HepG2 (cell line): ENCODE results near the gene SASH1. TPM values are rescaled to one million over a fixed set of nuclear protein-coding genes. Genes with fewer than 3 reads are reported as not detected.

Experiments used
- ATAC-seq: fragments of 200-7000 bp; cut with Tn5 transposase; 3 replicates; pipeline ENCODE4 v1.9.1; 2020; ENCODE audit warnings: mild to moderate bottlenecking, moderate library complexity
- BruUV-seq: library from RNA; stranded (reverse); fragments of 400-500 nt; replicated peaks from 2 replicates; lab custom pipeline; 2021; lab: Mats Ljungman, UMichigan
- CTCF ChIA-PET: fragments of 300-600 bp; formaldehyde crosslinking; extraction: SDS; loops from one replicate; lab custom pipeline; 2021; ENCODE audit warnings: low total read pairs, inconsistent platforms, low intra/inter-chr PET ratio; lab: Yijun Ruan, JAX
- POLR2A ChIA-PET: fragments of 350-600 bp; sonication (Branson Sonifier 250); formaldehyde crosslinking; loops from one replicate; lab custom pipeline; 2020; ENCODE audit warnings: antibody characterized with exemption, inconsistent platforms; lab: Yijun Ruan, JAX
- DNase-seq: peaks from one replicate; pipeline ENCODE4 v3.0.0-alpha.2; 2015; ENCODE audit warnings: low spot score
- FAIRE-seq: peaks from 3 replicates; lab custom pipeline; 2011; peaks lifted over from hg19 to GRCh38; lab: Jason Lieb, UNC
- H2AFZ ChIP-seq: one replicate; pipeline ENCODE4 v1.6.1; 2011; ENCODE audit warnings: low read length, inconsistent platforms
- H3K27ac ChIP-seq: fragments of 300-600 bp; 3 replicates; pipeline ENCODE4 v1.8.0; 2011; ENCODE audit warnings: mixed run types, mild to moderate bottlenecking, mixed read lengths, low read length, inconsistent platforms; ENCODE audit not compliant: insufficient read depth; ENCODE audit errors: extremely low read length
- H3K27me3 ChIP-seq, 2 experiments: fragments of 200-600 bp in 1 of 2; 2 replicates in 1 of 2; 3 replicates in 1 of 2; pipeline versions ENCODE4 v1.6.0 to v1.8.0; 2011; ENCODE audit warnings: low read length in 2 of 2, mild to moderate bottlenecking in 2 of 2, moderate library complexity in 2 of 2, inconsistent platforms in 1 of 2; ENCODE audit not compliant: insufficient read depth in 2 of 2, control insufficient read depth in 1 of 2
- H3K36me3 ChIP-seq, 2 experiments: fragments of 200-600 bp in 1 of 2; replicated peaks in 1 of 2; 2 replicates in 1 of 2; 3 replicates in 1 of 2; pipeline versions ENCODE4 v1.5.1 to v1.8.0; 2011; ENCODE audit warnings: low read length in 2 of 2, inconsistent platforms in 1 of 2; ENCODE audit not compliant: insufficient read depth in 2 of 2, control insufficient read depth in 1 of 2
- H3K4me1 ChIP-seq: 2 replicates; pipeline ENCODE4 v1.5.1; 2012; ENCODE audit warnings: low read length, inconsistent platforms; ENCODE audit not compliant: insufficient read depth
- H3K4me2 ChIP-seq: 2 replicates; pipeline ENCODE4 v1.6.0; 2011; ENCODE audit warnings: low read depth, low read length, inconsistent platforms
- H3K4me3 ChIP-seq, 3 experiments: fragments of 200-600 bp in 1 of 3; sonication (generic), shearing (Covaris generic) in 1 of 3; replicated peaks in 1 of 3; 2 replicates each; pipeline ENCODE4 v1.5.1; 2011 to 2016; ENCODE audit warnings: low read length in 3 of 3, inconsistent platforms in 2 of 3, low read depth in 2 of 3, mild to moderate bottlenecking in 2 of 3, control low read depth in 1 of 3, mixed read lengths in 1 of 3; ENCODE audit not compliant: insufficient read depth in 1 of 3
- H3K79me2 ChIP-seq: one replicate; pipeline ENCODE4 v1.6.1; 2011; ENCODE audit warnings: low read length, inconsistent platforms; ENCODE audit not compliant: insufficient read depth
- H3K9ac ChIP-seq: 2 replicates; pipeline ENCODE4 v1.6.0; 2011; ENCODE audit warnings: mild to moderate bottlenecking, low read depth, low read length, inconsistent platforms; ENCODE audit not compliant: insufficient read depth
- H3K9me3 ChIP-seq: 2 replicates; pipeline ENCODE4 v1.5.1; 2012; ENCODE audit warnings: mild to moderate bottlenecking, low read length
- H4K20me1 ChIP-seq: 2 replicates; pipeline ENCODE4 v1.6.0; 2011; ENCODE audit warnings: inconsistent platforms, mild to moderate bottlenecking, low read length, moderate library complexity; ENCODE audit not compliant: insufficient read depth
- CCDC6 ChIP-seq: sonication (generic); formaldehyde crosslinking; IDR thresholded peaks from 2 replicates; pipeline ENCODE4 v1.8.1; 2022; ENCODE audit warnings: mild to moderate bottlenecking, missing genetic modification reagents, moderate library complexity
- GABPB1 ChIP-seq: IDR thresholded peaks from 2 replicates; pipeline ENCODE4 v1.6.1; 2016; ENCODE audit warnings: mild to moderate bottlenecking, missing genetic modification reagents, moderate library complexity, missing compliant biosample characterization
- NFE2L2 ChIP-seq: fragments of 150-350 bp; IDR thresholded peaks from 2 replicates; pipeline ENCODE4 v1.6.1; 2014; ENCODE audit warnings: low read length
- NR2F1 ChIP-seq, 2 experiments: fragments of 450-650 bp in 1 of 2; formaldehyde crosslinking in 1 of 2; IDR thresholded peaks; 2 replicates each; pipeline versions ENCODE4 v1.5.0 to v1.6.1; 2016 to 2020; ENCODE audit warnings: mild to moderate bottlenecking in 1 of 2, missing compliant biosample characterization in 1 of 2, missing genetic modification reagents in 1 of 2, moderate library complexity in 1 of 2
- PHF5A ChIP-seq: IDR thresholded peaks from one replicate; pipeline ENCODE4 v1.6.1; 2018; ENCODE audit warnings: low read depth, missing genetic modification reagents; ENCODE audit not compliant: unreplicated experiment
- SIN3B ChIP-seq: fragments of 150-350 bp; IDR thresholded peaks from 2 replicates; pipeline ENCODE4 v1.6.1; 2014; ENCODE audit warnings: low read length
- TAF15 ChIP-seq: fragments of 200-400 bp; formaldehyde crosslinking; IDR thresholded peaks from one replicate; pipeline ENCODE4 v1.6.1; 2018; ENCODE audit warnings: mild to moderate bottlenecking, low read depth, low read length; ENCODE audit not compliant: poor library complexity, severe bottlenecking
- WGBS: methylation state at CpG from one replicate; pipeline ENCODE4 v1.1.6; 2017; ENCODE audit warnings: low lambda C conversion rate; 5-methylcytosine and 5-hydroxymethylcytosine counted together
- in situ Hi-C: cut with HindIII; loops from 2 replicates; pipeline ENCODE4 v1.10.0; 2017; ENCODE audit warnings: low pct_unique_long_range_greater_than_20kb; ENCODE audit not compliant: extremely low pct_ligation_motif_present
- intact Hi-C: fragments of 100-400 bp; cut with micrococcal nuclease; formaldehyde crosslinking; loops from one replicate; pipeline ENCODE4 v1.10.0; 2022; ENCODE audit not compliant: unreplicated experiment
- polyA plus RNA-seq, 8 experiments: library from polyadenylated mRNA; depleted of rRNA in 3 of 8; stranded (reverse) in 7 of 8; unstranded in 1 of 8; fragments of >200 nt; fragmentation: Illumina TruSeq in 4 of 8; extraction: Trizol in 4 of 8; gene quantifications; 2 replicates each; pipeline versions ENCODE4 v1.2.1 to v1.2.3, GENCODE V29; 2011 to 2016; ENCODE audit warnings: low read depth in 4 of 8, missing spikeins in 1 of 8, mixed read lengths in 1 of 8; ENCODE audit not compliant: insufficient read depth in 1 of 8
- total RNA-seq, 5 experiments: library from RNA; depleted of rRNA; stranded (reverse); fragments of >200 nt; fragmentation: Illumina TruSeq; extraction: Trizol; gene quantifications; 2 replicates each; pipeline ENCODE4 v1.2.3, GENCODE V29; 2016; ENCODE audit warnings: low read depth in 1 of 5
- TF ChIP-seq, protein P1 (sequence below): sonication (generic); formaldehyde crosslinking; conservative IDR thresholded peaks from 2 replicates; pipeline ENCODE4 v1.4.0; 2020; ENCODE audit warnings: mild to moderate bottlenecking, missing genetic modification reagents, moderate library complexity
- TF ChIP-seq, protein P2 (sequence below): sonication (generic); formaldehyde crosslinking; IDR thresholded peaks from 2 replicates; pipeline ENCODE4 v1.8.1; 2023; ENCODE audit warnings: missing genetic modification reagents, inconsistent platforms, borderline replicate concordance
- TF ChIP-seq, protein P3 (sequence below): sonication (generic); formaldehyde crosslinking; IDR thresholded peaks from 2 replicates; pipeline ENCODE4 v1.4.0; 2020; ENCODE audit warnings: mild to moderate bottlenecking, missing genetic modification reagents
- TF ChIP-seq, protein P4 (sequence below): sonication (generic); formaldehyde crosslinking; IDR thresholded peaks from 2 replicates; pipeline ENCODE4 v1.4.0; 2020; ENCODE audit warnings: missing genetic modification reagents, mild to moderate bottlenecking, borderline replicate concordance
- TF ChIP-seq, protein P5 (sequence below): sonication (generic); formaldehyde crosslinking; IDR thresholded peaks from 2 replicates; pipeline ENCODE4 v1.4.0; 2020; ENCODE audit warnings: missing genetic modification reagents, mild to moderate bottlenecking, borderline replicate concordance

SASH1 gene
- total and polyA plus RNA-seq, 2 of the 13 experiments (the other 11 are each of a cell fraction or from before 2014, with no cell fraction given): 7.5 to 8.2 TPM

DNA sequence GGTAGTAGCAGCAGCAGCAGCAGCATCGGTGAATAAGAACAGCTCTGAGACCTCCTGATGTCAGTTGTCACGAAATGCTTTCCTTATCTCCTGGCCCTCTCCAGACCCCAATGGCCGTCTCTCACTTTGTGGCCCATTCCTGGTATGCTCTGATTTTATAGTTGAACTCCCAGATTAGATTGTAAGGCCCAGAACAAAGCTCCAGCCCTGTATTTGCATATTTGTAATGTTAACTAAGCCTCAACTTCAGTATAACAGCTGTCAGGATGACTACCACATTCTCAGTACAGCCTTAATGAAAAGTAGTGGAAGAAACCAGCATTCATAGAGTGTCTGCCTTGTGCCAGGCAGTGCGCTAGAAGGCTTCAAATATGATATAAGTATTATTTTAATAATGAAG, 180.9 kb downstream of the SASH1 start (continued):
- TF ChIP-seq, protein P1, sequence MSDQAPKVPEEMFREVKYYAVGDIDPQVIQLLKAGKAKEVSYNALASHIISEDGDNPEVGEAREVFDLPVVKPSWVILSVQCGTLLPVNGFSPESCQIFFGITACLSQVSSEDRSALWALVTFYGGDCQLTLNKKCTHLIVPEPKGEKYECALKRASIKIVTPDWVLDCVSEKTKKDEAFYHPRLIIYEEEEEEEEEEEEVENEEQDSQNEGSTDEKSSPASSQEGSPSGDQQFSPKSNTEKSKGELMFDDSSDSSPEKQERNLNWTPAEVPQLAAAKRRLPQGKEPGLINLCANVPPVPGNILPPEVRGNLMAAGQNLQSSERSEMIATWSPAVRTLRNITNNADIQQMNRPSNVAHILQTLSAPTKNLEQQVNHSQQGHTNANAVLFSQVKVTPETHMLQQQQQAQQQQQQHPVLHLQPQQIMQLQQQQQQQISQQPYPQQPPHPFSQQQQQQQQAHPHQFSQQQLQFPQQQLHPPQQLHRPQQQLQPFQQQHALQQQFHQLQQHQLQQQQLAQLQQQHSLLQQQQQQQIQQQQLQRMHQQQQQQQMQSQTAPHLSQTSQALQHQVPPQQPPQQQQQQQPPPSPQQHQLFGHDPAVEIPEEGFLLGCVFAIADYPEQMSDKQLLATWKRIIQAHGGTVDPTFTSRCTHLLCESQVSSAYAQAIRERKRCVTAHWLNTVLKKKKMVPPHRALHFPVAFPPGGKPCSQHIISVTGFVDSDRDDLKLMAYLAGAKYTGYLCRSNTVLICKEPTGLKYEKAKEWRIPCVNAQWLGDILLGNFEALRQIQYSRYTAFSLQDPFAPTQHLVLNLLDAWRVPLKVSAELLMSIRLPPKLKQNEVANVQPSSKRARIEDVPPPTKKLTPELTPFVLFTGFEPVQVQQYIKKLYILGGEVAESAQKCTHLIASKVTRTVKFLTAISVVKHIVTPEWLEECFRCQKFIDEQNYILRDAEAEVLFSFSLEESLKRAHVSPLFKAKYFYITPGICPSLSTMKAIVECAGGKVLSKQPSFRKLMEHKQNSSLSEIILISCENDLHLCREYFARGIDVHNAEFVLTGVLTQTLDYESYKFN: no peak
- TF ChIP-seq TAF15: no peak

DNA sequence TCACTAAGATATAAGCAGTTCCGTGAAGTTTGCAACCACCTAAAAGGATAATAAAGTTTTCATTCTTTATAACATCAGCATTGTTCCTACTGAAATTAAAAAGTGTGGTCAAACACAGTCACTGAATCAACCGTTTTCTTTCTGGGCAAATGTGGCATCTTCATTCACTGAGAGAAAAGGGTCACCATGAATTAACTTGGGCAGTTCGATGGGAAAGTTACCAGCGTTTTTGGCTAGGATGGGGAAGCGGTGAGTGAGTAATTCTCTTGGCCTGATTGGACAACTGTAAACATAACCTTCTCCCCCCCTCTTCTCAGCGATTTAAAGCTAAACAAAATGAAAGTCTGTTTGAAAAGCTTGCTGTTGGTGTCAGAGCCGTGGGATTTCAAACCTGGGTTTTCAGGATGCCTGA, 181.8 kb downstream of the SASH1 start:
- Histone ChIP-seq H3K4me1 (no peaks in the 10 kb centered on the region), H3K27ac (no peak overlapping the region), H3K4me2 (no peak overlapping the region), H3K36me3 (peaks cover 4 to 39% of the 10 kb centered on the region in 2 experiments; a peak in 3 of 5 replicates), H3K9ac (no peak overlapping the region), H3K9me3 (no peaks in the 10 kb centered on the region), H2AFZ (no peak overlapping the region), H3K27me3 (no peaks in the 10 kb centered on the region), H3K79me2 (no peaks in the 10 kb centered on the region), H4K20me1 (no peaks in the 10 kb centered on the region), H3K4me3 (no peak overlapping the region)
- ChIA-PET CTCF (no interaction called here), POLR2A (no interaction called here)
- in situ Hi-C loops (no loop called here), intact Hi-C loops (no loop called here)
- no peak for DNase-seq
- ATAC-seq: no peak
- no peak for FAIRE-seq
- WGBS: 92% methylated on average over 7 of the region's 7 CpGs
- no TSS peak for BruUV-seq
- TF ChIP-seq NR2F1 (CRISPR knock-in tag; IDR thresholded peaks at IDR 0.05) (no peak), NFE2L2 (no peak), PHF5A (CRISPR knock-in tag) (no peak), GABPB1 (CRISPR knock-in tag) (no peak), CCDC6 (no peak), SIN3B (no peak)
- TF ChIP-seq, protein P2, sequence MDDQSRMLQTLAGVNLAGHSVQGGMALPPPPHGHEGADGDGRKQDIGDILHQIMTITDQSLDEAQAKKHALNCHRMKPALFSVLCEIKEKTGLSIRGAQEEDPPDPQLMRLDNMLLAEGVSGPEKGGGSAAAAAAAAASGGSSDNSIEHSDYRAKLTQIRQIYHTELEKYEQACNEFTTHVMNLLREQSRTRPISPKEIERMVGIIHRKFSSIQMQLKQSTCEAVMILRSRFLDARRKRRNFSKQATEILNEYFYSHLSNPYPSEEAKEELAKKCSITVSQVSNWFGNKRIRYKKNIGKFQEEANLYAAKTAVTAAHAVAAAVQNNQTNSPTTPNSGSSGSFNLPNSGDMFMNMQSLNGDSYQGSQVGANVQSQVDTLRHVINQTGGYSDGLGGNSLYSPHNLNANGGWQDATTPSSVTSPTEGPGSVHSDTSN (CRISPR knock-in tag): no peak
- TF ChIP-seq, protein P3, sequence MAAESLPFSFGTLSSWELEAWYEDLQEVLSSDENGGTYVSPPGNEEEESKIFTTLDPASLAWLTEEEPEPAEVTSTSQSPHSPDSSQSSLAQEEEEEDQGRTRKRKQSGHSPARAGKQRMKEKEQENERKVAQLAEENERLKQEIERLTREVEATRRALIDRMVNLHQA (CRISPR knock-in tag): no peak
- TF ChIP-seq, protein P4, sequence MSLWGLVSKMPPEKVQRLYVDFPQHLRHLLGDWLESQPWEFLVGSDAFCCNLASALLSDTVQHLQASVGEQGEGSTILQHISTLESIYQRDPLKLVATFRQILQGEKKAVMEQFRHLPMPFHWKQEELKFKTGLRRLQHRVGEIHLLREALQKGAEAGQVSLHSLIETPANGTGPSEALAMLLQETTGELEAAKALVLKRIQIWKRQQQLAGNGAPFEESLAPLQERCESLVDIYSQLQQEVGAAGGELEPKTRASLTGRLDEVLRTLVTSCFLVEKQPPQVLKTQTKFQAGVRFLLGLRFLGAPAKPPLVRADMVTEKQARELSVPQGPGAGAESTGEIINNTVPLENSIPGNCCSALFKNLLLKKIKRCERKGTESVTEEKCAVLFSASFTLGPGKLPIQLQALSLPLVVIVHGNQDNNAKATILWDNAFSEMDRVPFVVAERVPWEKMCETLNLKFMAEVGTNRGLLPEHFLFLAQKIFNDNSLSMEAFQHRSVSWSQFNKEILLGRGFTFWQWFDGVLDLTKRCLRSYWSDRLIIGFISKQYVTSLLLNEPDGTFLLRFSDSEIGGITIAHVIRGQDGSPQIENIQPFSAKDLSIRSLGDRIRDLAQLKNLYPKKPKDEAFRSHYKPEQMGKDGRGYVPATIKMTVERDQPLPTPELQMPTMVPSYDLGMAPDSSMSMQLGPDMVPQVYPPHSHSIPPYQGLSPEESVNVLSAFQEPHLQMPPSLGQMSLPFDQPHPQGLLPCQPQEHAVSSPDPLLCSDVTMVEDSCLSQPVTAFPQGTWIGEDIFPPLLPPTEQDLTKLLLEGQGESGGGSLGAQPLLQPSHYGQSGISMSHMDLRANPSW: no peak
- TF ChIP-seq, protein P5, sequence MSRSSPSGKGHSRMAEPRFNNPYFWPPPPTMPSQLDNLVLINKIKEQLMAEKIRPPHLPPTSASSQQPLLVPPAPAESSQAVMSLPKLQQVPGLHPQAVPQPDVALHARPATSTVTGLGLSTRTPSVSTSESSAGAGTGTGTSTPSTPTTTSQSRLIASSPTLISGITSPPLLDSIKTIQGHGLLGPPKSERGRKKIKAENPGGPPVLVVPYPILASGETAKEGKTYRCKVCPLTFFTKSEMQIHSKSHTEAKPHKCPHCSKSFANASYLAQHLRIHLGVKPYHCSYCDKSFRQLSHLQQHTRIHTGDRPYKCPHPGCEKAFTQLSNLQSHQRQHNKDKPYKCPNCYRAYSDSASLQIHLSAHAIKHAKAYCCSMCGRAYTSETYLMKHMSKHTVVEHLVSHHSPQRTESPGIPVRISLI (CRISPR knock-in tag): no peak
